ENCODE results near the gene AQP4. TPM values are rescaled to one million over a fixed set of nuclear protein-coding genes. Genes with fewer than 3 reads are reported as not detected.

Gene AQP4
- total RNA-seq, 1 experiment from 2014 or later: 0.42 TPM

GRCh38 chr18:26832302-26832701 is 33.2 kb downstream of the AQP4 start:
- H3K23ac ChIP-seq (ENCODE audit: insufficient read length, low read depth, low read length): no peak overlapping the region
- no CpG with 5 or more reads among the region's 11 CpGs for WGBS (ENCODE audit: extremely low coverage, insufficient read length, low lambda C conversion rate)
- H2BK12ac ChIP-seq (ENCODE audit: insufficient read length, low read depth, low read length): no peak overlapping the region
- H2AFZ ChIP-seq (ENCODE audit: low read length): no peak overlapping the region
- Mint-ChIP-seq H3K27me3 (ENCODE audit: low read depth) (no peaks in the 10 kb centered on the region; the same call in 1 of the 2 replicates), H3K27ac (no peak overlapping the region), H3K4me1 (peaks cover 4% of the 10 kb centered on the region in 2 experiments; a peak in 1 of 4 replicates), H3K4me3 (no peak overlapping the region), H3K36me3 (ENCODE audit: insufficient read depth in 1 of 3, low read depth in 3 of 3) (no peaks in the 10 kb centered on the region; a peak in 1 of 7 replicates), H3K9me3 (no peaks in the 10 kb centered on the region)
- H3K18ac ChIP-seq (ENCODE audit: insufficient read length, low read depth, low read length): no peak overlapping the region
- H2AK5ac ChIP-seq (ENCODE audit: insufficient read length, low read length): no peak overlapping the region
- no peak overlapping the region for H3K56ac ChIP-seq (ENCODE audit: insufficient read length, low read depth, low read length)
- no peak overlapping the region for H4K8ac ChIP-seq (replicated peaks; ENCODE audit: insufficient read length, low read depth, low read length)
- H3K4me2 ChIP-seq (ENCODE audit: insufficient read depth, insufficient read length, low read length): no peak overlapping the region
- H2BK15ac ChIP-seq (ENCODE audit: low read depth, low read length): no peak overlapping the region
- H3K79me1 ChIP-seq (ENCODE audit: insufficient read depth, low read depth, low read length, poor library complexity, severe bottlenecking): no peaks in the 10 kb centered on the region
- no peaks in the 10 kb centered on the region for H3K79me2 ChIP-seq (ENCODE audit: insufficient read depth, low read length)
- H3T11ph ChIP-seq (ENCODE audit: low read length): no peak overlapping the region
- H4K20me1 ChIP-seq (ENCODE audit: control insufficient read depth, insufficient read depth, insufficient read length): no peaks in the 10 kb centered on the region
- no peak overlapping the region for H2BK20ac ChIP-seq (ENCODE audit: low read depth, low read length, poor library complexity, severe bottlenecking)
- H3K9me3 ChIP-seq (ENCODE audit: control insufficient read depth, low read depth, low read length): no peaks in the 10 kb centered on the region
- H2BK120ac ChIP-seq (ENCODE audit: low read depth, low read length, poor library complexity, severe bottlenecking): no peak overlapping the region
- no peak overlapping the region for H2BK5ac ChIP-seq (ENCODE audit: insufficient read length, low read length)
- no peak overlapping the region for H3K4ac ChIP-seq (ENCODE audit: low read depth, low read length)
- H3K23me2 ChIP-seq (ENCODE audit: insufficient read length, low read depth, low read length, poor library complexity, severe bottlenecking): no peaks in the 10 kb centered on the region
- H3K9ac ChIP-seq (ENCODE audit: extremely low read depth, insufficient read length, low read length): no peak overlapping the region
- H3K4me1 ChIP-seq (ENCODE audit: insufficient read depth, low read length): no peaks in the 10 kb centered on the region
- H3K27ac ChIP-seq (ENCODE audit: insufficient read length, low read depth, low read length): no peak overlapping the region
- H3K27me3 ChIP-seq (ENCODE audit: insufficient read depth, low read length): no peaks in the 10 kb centered on the region; the same call in 1 of the 2 replicates
- H4K5ac ChIP-seq (ENCODE audit: insufficient read length, low read depth, low read length): no peak overlapping the region
- H4K91ac ChIP-seq (ENCODE audit: insufficient read length, low read depth, low read length): no peak overlapping the region
- TF ChIP-seq CTCF (conservative IDR thresholded peaks at IDR 0.05): no peak
- no peak for DNase-seq
- no peak overlapping the region for H3K14ac ChIP-seq (ENCODE audit: insufficient read depth, low read length)

Measured in H9 (cell line).